Right lobe of liver (tissue), 4 donors: ENCODE measurements around the gene POLR1A.

Source experiments
- CTCF ChIP-seq, 4 donors: fragments of 200-600 bp in 3 of 4; fragments of 450-650 bp in 1 of 4; IDR thresholded peaks; one replicate each; pipeline versions ENCODE4 v1.5.1 to v1.8.0; 2016 to 2022; ENCODE audit warnings: antibody characterized with exemption in 4 of 4, mild to moderate bottlenecking in 2 of 4
- POLR2A ChIP-seq: fragments of 450-650 bp; IDR thresholded peaks from one replicate; pipeline ENCODE4 v1.6.1; 2017; ENCODE audit warnings: antibody characterized with exemption, mild to moderate bottlenecking
- donor health status: DM: no; HTN: no; CAD: no.
- donor health status: DM: no; HTN: no; CAD: no.
- donor health status: DM: no; HTN: yes; CAD: no.

GRCh38 chr2:86062043-86062442 lies 43.6 kb downstream of the POLR1A start:
- TF ChIP-seq CTCF (IDR thresholded peaks at IDR 0.05), result no peak
- no peak for TF ChIP-seq POLR2A
